ENCODE results near the gene TK2. TPM values are rescaled to one million over a fixed set of nuclear protein-coding genes. Genes with fewer than 3 reads are reported as not detected.
A peak's percentile ranks its signal among the peaks of the same experiment; 100 is the strongest.

TK2 gene
- total and polyA plus RNA-seq, 2 donors from 2014 or later, result 31.0 to 44.2 TPM

- intact Hi-C loops (cut with DNase I), result no loop called here
- Histone ChIP-seq H3K9me3 (ENCODE audit: control insufficient read depth in 2 of 3, insufficient read depth in 1 of 3, low read length in 3 of 3) (no peaks in the 10 kb centered on the region), H3K9ac (ENCODE audit: low read length in 3 of 3) (no peak overlapping the region), H3K4me3 (ENCODE audit: low read length in 3 of 3) (no peak overlapping the region), H3K27ac (ENCODE audit: low read depth in 2 of 2, low read length in 2 of 2) (no peak overlapping the region), H3K36me3 (ENCODE audit: control insufficient read depth in 2 of 3, insufficient read depth in 3 of 3, low read length in 3 of 3) (peaks cover 0 to 5% (median 0%) of the 10 kb centered on the region in 3 donors), H3K4me1 (ENCODE audit: control insufficient read depth in 2 of 3, insufficient read depth in 2 of 3, low read depth in 1 of 3, low read length in 3 of 3) (peaks cover 0 to 4% (median 0%) of the 10 kb centered on the region in 3 donors), H3K27me3 (ENCODE audit: control insufficient read depth, insufficient read depth, low read length) (no peaks in the 10 kb centered on the region)
- TF ChIP-seq, protein P1, sequence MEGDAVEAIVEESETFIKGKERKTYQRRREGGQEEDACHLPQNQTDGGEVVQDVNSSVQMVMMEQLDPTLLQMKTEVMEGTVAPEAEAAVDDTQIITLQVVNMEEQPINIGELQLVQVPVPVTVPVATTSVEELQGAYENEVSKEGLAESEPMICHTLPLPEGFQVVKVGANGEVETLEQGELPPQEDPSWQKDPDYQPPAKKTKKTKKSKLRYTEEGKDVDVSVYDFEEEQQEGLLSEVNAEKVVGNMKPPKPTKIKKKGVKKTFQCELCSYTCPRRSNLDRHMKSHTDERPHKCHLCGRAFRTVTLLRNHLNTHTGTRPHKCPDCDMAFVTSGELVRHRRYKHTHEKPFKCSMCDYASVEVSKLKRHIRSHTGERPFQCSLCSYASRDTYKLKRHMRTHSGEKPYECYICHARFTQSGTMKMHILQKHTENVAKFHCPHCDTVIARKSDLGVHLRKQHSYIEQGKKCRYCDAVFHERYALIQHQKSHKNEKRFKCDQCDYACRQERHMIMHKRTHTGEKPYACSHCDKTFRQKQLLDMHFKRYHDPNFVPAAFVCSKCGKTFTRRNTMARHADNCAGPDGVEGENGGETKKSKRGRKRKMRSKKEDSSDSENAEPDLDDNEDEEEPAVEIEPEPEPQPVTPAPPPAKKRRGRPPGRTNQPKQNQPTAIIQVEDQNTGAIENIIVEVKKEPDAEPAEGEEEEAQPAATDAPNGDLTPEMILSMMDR (IDR thresholded peaks at IDR 0.05; ENCODE audit: borderline replicate concordance, extremely low read depth, insufficient read depth), result no peak
- FAIRE-seq, result no peak
- no peak for DNase-seq
These were observed 58.2 kb downstream of the TK2 start for GRCh38 chr16:66491716-66492064.

- H3K4me3 ChIP-seq (ENCODE audit: low read length in 3 of 3), result no peak overlapping the region
- DNase-seq, result peak in 1 of 5 donors; percentile 68
- peaks cover 0 to 5% (median 0%) of the 10 kb centered on the region in 3 donors for H3K36me3 ChIP-seq (ENCODE audit: control insufficient read depth in 2 of 3, insufficient read depth in 3 of 3, low read length in 3 of 3)
- H3K27ac ChIP-seq (ENCODE audit: low read depth in 2 of 2, low read length in 2 of 2), result no peak overlapping the region
- no peak for FAIRE-seq
- peaks cover 0 to 7% (median 0%) of the 10 kb centered on the region in 3 donors for H3K4me1 ChIP-seq (ENCODE audit: control insufficient read depth in 2 of 3, insufficient read depth in 2 of 3, low read depth in 1 of 3, low read length in 3 of 3)
- H3K27me3 ChIP-seq (ENCODE audit: control insufficient read depth, insufficient read depth, low read length), result no peaks in the 10 kb centered on the region
- TF ChIP-seq, protein P1 (IDR thresholded peaks at IDR 0.05; ENCODE audit: borderline replicate concordance, extremely low read depth, insufficient read depth), result no peak
- intact Hi-C loops (cut with DNase I), result no loop called here
- no peak overlapping the region for H3K9ac ChIP-seq (ENCODE audit: low read length in 3 of 3)
- no peaks in the 10 kb centered on the region for H3K9me3 ChIP-seq (ENCODE audit: control insufficient read depth in 2 of 3, insufficient read depth in 1 of 3, low read length in 3 of 3)
These were observed 58.9 kb downstream of the TK2 start for GRCh38 chr16:66490774-66491715.

- H3K27ac ChIP-seq (ENCODE audit: low read depth in 2 of 2, low read length in 2 of 2), result no peak overlapping the region
- TF ChIP-seq, protein P1 (IDR thresholded peaks at IDR 0.05; ENCODE audit: borderline replicate concordance, extremely low read depth, insufficient read depth), result no peak
- H3K4me3 ChIP-seq (ENCODE audit: low read length in 3 of 3), result no peak overlapping the region
- FAIRE-seq, result no peak
- H3K27me3 ChIP-seq (ENCODE audit: control insufficient read depth, insufficient read depth, low read length), result no peaks in the 10 kb centered on the region
- peaks cover 0 to 7% (median 0%) of the 10 kb centered on the region in 3 donors for H3K4me1 ChIP-seq (ENCODE audit: control insufficient read depth in 2 of 3, insufficient read depth in 2 of 3, low read depth in 1 of 3, low read length in 3 of 3)
- H3K36me3 ChIP-seq (ENCODE audit: control insufficient read depth in 2 of 3, insufficient read depth in 3 of 3, low read length in 3 of 3), result peaks cover 0 to 5% (median 0%) of the 10 kb centered on the region in 3 donors
- no peaks in the 10 kb centered on the region for H3K9me3 ChIP-seq (ENCODE audit: control insufficient read depth in 2 of 3, insufficient read depth in 1 of 3, low read length in 3 of 3)
- intact Hi-C loops (cut with DNase I), result no loop called here
- no peak for DNase-seq
- no peak overlapping the region for H3K9ac ChIP-seq (ENCODE audit: low read length in 3 of 3)
These were observed 60.1 kb downstream of the TK2 start for GRCh38 chr16:66489818-66490217.

Data from kidney (tissue), 14 donors.